Mesothelial cell of epicardium (in vitro differentiated cells): ENCODE measurements around the gene TENT5C. TPM values are rescaled to one million over a fixed set of nuclear protein-coding genes. Genes with fewer than 3 reads are reported as not detected.

Experiments
- DNase-seq, 2 experiments: peaks; one replicate each; pipeline ENCODE4 v3.0.0; 2021; ENCODE audit warnings: low spot score in 2 of 2; ENCODE audit not compliant: unreplicated experiment in 2 of 2
- H3K27ac Mint-ChIP-seq: 2 replicates; pipeline ENCODE4 v1.8.0; 2021; ENCODE audit warnings: mixed read lengths
- H3K27me3 Mint-ChIP-seq: 2 replicates; pipeline ENCODE4 v1.8.0; 2021; ENCODE audit warnings: low read depth, mixed read lengths
- H3K36me3 Mint-ChIP-seq: 2 replicates; pipeline ENCODE4 v1.8.0; 2021; ENCODE audit warnings: mixed read lengths
- H3K4me1 Mint-ChIP-seq: 2 replicates; pipeline ENCODE4 v1.8.0; 2021; ENCODE audit warnings: mixed read lengths
- H3K4me3 Mint-ChIP-seq: 2 replicates; pipeline ENCODE4 v1.8.0; 2021; ENCODE audit warnings: mild to moderate bottlenecking, moderate library complexity, mixed read lengths
- H3K9me3 Mint-ChIP-seq: 2 replicates; pipeline ENCODE4 v1.8.0; 2021; ENCODE audit warnings: mixed read lengths
- total RNA-seq: library from RNA; stranded (reverse); gene quantifications from 3 replicates; pipeline ENCODE4 v1.2.1, GENCODE V29; 2021
- TF ChIP-seq, protein P1 (sequence below): fragments of 200-600 bp; sonication (generic); IDR thresholded peaks from one replicate; pipeline ENCODE4 v1.5.0; 2021; ENCODE audit warnings: antibody characterized with exemption; ENCODE audit not compliant: unreplicated experiment

TENT5C gene
- total RNA-seq, 1 donor from 2014 or later, result 0.31 TPM

DNA sequence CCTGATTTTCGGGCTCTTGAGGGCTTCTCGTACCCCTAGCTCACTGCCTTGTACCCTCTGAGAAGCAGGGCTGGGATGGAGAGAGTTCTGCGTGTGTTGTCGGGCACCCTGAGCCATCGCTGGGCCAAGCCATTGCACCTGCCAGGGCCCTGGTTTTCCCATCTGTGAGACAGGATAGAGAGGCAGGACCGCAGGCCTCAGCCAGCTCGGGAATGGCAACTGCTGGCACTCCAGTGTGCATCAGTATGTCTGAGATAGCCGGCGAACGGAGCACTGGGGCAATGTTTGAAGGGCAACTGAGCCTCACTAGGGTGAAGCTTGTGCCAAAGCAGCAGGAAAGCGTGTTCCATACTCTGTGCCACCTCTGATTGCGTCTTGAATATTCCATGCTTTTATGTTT is 66.9 kb downstream of the TENT5C start:
- H3K9me3 Mint-ChIP-seq, result no peaks in the 10 kb centered on the region
- no peak overlapping the region for H3K4me3 Mint-ChIP-seq
- H3K27ac Mint-ChIP-seq, result no peak overlapping the region
- DNase-seq, result no peak
- H3K36me3 Mint-ChIP-seq, result no peaks in the 10 kb centered on the region
- H3K4me1 Mint-ChIP-seq, result no peaks in the 10 kb centered on the region
- H3K27me3 Mint-ChIP-seq, result peaks cover 10% of the 10 kb centered on the region
- TF ChIP-seq, protein P1, sequence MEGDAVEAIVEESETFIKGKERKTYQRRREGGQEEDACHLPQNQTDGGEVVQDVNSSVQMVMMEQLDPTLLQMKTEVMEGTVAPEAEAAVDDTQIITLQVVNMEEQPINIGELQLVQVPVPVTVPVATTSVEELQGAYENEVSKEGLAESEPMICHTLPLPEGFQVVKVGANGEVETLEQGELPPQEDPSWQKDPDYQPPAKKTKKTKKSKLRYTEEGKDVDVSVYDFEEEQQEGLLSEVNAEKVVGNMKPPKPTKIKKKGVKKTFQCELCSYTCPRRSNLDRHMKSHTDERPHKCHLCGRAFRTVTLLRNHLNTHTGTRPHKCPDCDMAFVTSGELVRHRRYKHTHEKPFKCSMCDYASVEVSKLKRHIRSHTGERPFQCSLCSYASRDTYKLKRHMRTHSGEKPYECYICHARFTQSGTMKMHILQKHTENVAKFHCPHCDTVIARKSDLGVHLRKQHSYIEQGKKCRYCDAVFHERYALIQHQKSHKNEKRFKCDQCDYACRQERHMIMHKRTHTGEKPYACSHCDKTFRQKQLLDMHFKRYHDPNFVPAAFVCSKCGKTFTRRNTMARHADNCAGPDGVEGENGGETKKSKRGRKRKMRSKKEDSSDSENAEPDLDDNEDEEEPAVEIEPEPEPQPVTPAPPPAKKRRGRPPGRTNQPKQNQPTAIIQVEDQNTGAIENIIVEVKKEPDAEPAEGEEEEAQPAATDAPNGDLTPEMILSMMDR, result no peak

- Mint-ChIP-seq H3K36me3 (no peaks in the 10 kb centered on the region), H3K27ac (no peak overlapping the region), H3K27me3 (peaks cover 10% of the 10 kb centered on the region), H3K4me3 (no peak overlapping the region), H3K9me3 (no peaks in the 10 kb centered on the region), H3K4me1 (peaks cover 3% of the 10 kb centered on the region)
- TF ChIP-seq, protein P1, result no peak
- DNase-seq, result no peak
Observed at GRCh38 chr1:117673405-117673804, 67.6 kb downstream of the TENT5C start.

DNA sequence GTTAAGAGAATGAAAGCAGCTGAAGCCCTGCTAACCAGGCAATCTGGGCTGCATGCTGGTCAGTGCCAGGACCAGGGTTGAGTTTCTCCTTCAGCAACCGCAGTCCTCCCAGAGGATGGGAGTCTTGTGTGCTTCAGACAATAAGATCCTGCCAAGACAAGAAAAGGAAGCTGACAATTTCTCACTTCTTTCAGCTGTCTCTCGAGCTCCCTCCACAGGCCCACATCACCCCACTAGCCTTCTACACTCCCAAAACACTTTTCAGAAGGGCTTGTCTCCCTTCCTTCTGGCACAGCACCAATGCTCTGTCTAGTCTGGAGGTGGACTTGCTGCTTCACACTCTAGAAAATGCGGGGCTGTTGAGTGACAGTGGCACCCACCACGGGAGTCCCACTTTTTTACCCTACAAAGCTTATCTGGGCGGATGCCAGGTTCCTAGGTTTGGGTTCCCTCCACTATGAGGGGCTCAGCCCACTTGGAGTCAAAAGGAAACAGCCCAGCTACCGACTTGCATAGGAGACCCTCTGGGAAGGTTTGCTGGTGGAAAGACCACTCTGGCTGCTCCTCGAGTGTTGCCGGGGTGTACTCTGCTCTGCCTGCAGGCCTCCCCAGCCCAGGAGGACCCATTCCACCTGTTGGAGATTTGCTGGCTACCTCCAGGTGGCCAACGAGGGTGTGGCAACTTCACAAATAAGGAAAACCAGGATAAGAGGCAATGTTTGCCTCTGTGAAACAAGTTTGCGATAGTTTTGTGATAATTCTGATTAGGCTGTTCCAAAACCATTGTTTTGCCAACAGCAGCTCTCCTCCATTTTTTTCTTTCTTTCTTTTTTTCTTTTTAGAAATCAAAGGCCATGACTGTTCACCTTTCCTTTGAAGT is 68.9 kb downstream of the TENT5C start:
- Mint-ChIP-seq H3K9me3 (no peaks in the 10 kb centered on the region), H3K4me1 (peaks cover 5% of the 10 kb centered on the region), H3K4me3 (no peak overlapping the region), H3K36me3 (no peaks in the 10 kb centered on the region), H3K27me3 (peaks cover 10% of the 10 kb centered on the region), H3K27ac (no peak overlapping the region)
- TF ChIP-seq, protein P1, result no peak
- no peak for DNase-seq

DNA sequence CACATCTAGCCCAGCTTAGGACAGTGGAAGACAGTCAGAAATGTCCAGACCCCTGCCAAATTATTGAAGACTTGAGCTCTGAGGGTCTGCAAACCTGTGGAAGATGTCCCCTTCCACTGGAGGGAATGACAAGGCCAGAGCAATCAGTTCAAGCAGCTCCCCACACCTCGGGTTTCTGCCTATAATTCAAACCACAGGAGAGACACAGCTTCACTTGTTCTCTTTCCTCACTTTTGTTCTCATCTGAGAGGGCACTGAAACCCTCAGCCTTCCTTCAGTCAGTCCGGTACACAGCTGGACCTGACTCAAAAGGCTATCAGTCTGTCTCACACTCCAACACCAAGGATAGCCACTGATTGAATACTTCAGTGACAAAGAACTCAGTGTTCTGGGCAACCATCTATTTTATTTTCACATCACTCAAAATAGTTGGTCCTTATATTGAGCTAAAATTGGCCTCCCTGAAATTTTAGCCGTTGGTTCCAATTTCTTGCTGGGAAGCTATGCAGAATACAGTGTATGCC is 70.1 kb downstream of the TENT5C start:
- Mint-ChIP-seq H3K36me3 (no peaks in the 10 kb centered on the region), H3K27ac (no peak overlapping the region), H3K27me3 (peaks cover 10% of the 10 kb centered on the region), H3K9me3 (no peaks in the 10 kb centered on the region), H3K4me1 (peaks cover 5% of the 10 kb centered on the region), H3K4me3 (no peak overlapping the region)
- TF ChIP-seq, protein P1, result no peak
- DNase-seq, result no peak

GRCh38 chr1:117676615-117677130 is 70.8 kb downstream of the TENT5C start:
- TF ChIP-seq, protein P1, result no peak
- Mint-ChIP-seq H3K4me1 (peaks cover 5% of the 10 kb centered on the region), H3K36me3 (no peaks in the 10 kb centered on the region), H3K27me3 (peaks cover 10% of the 10 kb centered on the region), H3K27ac (no peak overlapping the region), H3K9me3 (no peaks in the 10 kb centered on the region), H3K4me3 (no peak overlapping the region)
- no peak for DNase-seq

Other genes with a start within 250 kb of the TENT5C start
- 53.1 to 56.5 TPM (median 55.1 TPM) in 3 replicates for gene MAN1A2, start 238.6 kb upstream of the TENT5C start, total RNA-seq